Measurements from ENCODE around the gene NPTN. TPM values are rescaled to one million over a fixed set of nuclear protein-coding genes. Genes with fewer than 3 reads are reported as not detected.

Gene NPTN
- total RNA-seq, 1 experiment from 2014 or later: 71.0 TPM

- BruUV-seq (replicated peaks): no TSS peak
- H3K4me1 Mint-ChIP-seq (ENCODE audit: insufficient read depth, unreplicated experiment): peaks cover 7% of the 10 kb centered on the region
- H3K9me3 Mint-ChIP-seq (ENCODE audit: unreplicated experiment): no peaks in the 10 kb centered on the region
- POLR2A ChIA-PET: interaction anchor here (1.1 to 15.9 kb wide), 3 partner anchors 13 to 36 kb away, joined by 3 to 270 read pairs (median 17); partner anchors contain the start of gene NPTN
- H3K36me3 Mint-ChIP-seq (ENCODE audit: insufficient read depth, unreplicated experiment): peaks cover 7% of the 10 kb centered on the region
- TF ChIP-seq, protein P1, sequence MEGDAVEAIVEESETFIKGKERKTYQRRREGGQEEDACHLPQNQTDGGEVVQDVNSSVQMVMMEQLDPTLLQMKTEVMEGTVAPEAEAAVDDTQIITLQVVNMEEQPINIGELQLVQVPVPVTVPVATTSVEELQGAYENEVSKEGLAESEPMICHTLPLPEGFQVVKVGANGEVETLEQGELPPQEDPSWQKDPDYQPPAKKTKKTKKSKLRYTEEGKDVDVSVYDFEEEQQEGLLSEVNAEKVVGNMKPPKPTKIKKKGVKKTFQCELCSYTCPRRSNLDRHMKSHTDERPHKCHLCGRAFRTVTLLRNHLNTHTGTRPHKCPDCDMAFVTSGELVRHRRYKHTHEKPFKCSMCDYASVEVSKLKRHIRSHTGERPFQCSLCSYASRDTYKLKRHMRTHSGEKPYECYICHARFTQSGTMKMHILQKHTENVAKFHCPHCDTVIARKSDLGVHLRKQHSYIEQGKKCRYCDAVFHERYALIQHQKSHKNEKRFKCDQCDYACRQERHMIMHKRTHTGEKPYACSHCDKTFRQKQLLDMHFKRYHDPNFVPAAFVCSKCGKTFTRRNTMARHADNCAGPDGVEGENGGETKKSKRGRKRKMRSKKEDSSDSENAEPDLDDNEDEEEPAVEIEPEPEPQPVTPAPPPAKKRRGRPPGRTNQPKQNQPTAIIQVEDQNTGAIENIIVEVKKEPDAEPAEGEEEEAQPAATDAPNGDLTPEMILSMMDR (IDR thresholded peaks at IDR 0.05; ENCODE audit: unreplicated experiment): no peak
- H3K27ac Mint-ChIP-seq (ENCODE audit: low read depth, unreplicated experiment): no peak overlapping the region
- no peaks in the 10 kb centered on the region for H3K27me3 Mint-ChIP-seq (ENCODE audit: insufficient read depth, unreplicated experiment)
- DNase-seq (ENCODE audit: unreplicated experiment): no peak
- no peak overlapping the region for H3K4me3 Mint-ChIP-seq (ENCODE audit: unreplicated experiment)
- intact Hi-C loops (cut with micrococcal nuclease): no loop called here
- CTCF ChIA-PET: interaction anchor here (0.6 to 1.4 kb wide), 4 partner anchors 10 to 95 kb away, joined by 3 to 5 read pairs (median 4); no protein-coding TSS in a partner anchor
Observed at GRCh38 chr15:73604477-73604876, 28.7 kb downstream of the NPTN start.

GRCh38 chr15:73602992-73603391, 30.2 kb downstream of the NPTN start:
- Mint-ChIP-seq H3K4me3 (ENCODE audit: unreplicated experiment) (no peak overlapping the region), H3K36me3 (ENCODE audit: insufficient read depth, unreplicated experiment) (peaks cover 12% of the 10 kb centered on the region), H3K27ac (ENCODE audit: low read depth, unreplicated experiment) (no peak overlapping the region), H3K27me3 (ENCODE audit: insufficient read depth, unreplicated experiment) (no peaks in the 10 kb centered on the region), H3K9me3 (ENCODE audit: unreplicated experiment) (no peaks in the 10 kb centered on the region), H3K4me1 (ENCODE audit: insufficient read depth, unreplicated experiment) (no peaks in the 10 kb centered on the region)
- POLR2A ChIA-PET: interaction anchor here (0.6 to 15.9 kb wide), 6 partner anchors 12 to 42 kb away, joined by 3 to 270 read pairs (median 8); partner anchors contain the start of gene NPTN
- no TSS peak for BruUV-seq (replicated peaks)
- CTCF ChIA-PET: interaction anchor here (1.0 to 3.8 kb wide), 2 partner anchors 32 to 82 kb away, joined by 3 to 32 read pairs; partner anchors contain the start of gene NPTN
- intact Hi-C loops (cut with micrococcal nuclease): no loop called here
- no peak for DNase-seq (ENCODE audit: unreplicated experiment)
- TF ChIP-seq, protein P1 (IDR thresholded peaks at IDR 0.05; ENCODE audit: unreplicated experiment): no peak

- Mint-ChIP-seq H3K27me3 (ENCODE audit: insufficient read depth, unreplicated experiment) (no peaks in the 10 kb centered on the region), H3K36me3 (ENCODE audit: insufficient read depth, unreplicated experiment) (peaks cover 12% of the 10 kb centered on the region), H3K4me3 (ENCODE audit: unreplicated experiment) (no peak overlapping the region), H3K27ac (ENCODE audit: low read depth, unreplicated experiment) (no peak overlapping the region), H3K4me1 (ENCODE audit: insufficient read depth, unreplicated experiment) (no peaks in the 10 kb centered on the region), H3K9me3 (ENCODE audit: unreplicated experiment) (no peaks in the 10 kb centered on the region)
- CTCF ChIA-PET: interaction anchor here (1.0 to 3.8 kb wide), 2 partner anchors 33 to 82 kb away, joined by 3 to 32 read pairs; partner anchors contain the start of gene NPTN
- intact Hi-C loops (cut with micrococcal nuclease): no loop called here
- POLR2A ChIA-PET: interaction anchor here (0.6 to 15.9 kb wide), 6 partner anchors 13 to 41 kb away, joined by 3 to 270 read pairs (median 10); partner anchors contain the start of gene NPTN
- no peak for DNase-seq (ENCODE audit: unreplicated experiment)
- BruUV-seq (replicated peaks): no TSS peak
- TF ChIP-seq, protein P1 (IDR thresholded peaks at IDR 0.05; ENCODE audit: unreplicated experiment): no peak
Observed at GRCh38 chr15:73602446-73602843, 30.7 kb downstream of the NPTN start.

GRCh38 chr15:73601451-73602445, 31.4 kb downstream of the NPTN start:
- no peak overlapping the region for H3K4me3 Mint-ChIP-seq (ENCODE audit: unreplicated experiment)
- no TSS peak for BruUV-seq (replicated peaks)
- CTCF ChIA-PET: interaction anchor here (0.9 to 3.8 kb wide), 3 partner anchors 21 to 83 kb away, joined by 3 to 32 read pairs (median 3); partner anchors contain the start of gene NPTN
- no peaks in the 10 kb centered on the region for H3K9me3 Mint-ChIP-seq (ENCODE audit: unreplicated experiment)
- H3K27me3 Mint-ChIP-seq (ENCODE audit: insufficient read depth, unreplicated experiment): no peaks in the 10 kb centered on the region
- intact Hi-C loops (cut with micrococcal nuclease): no loop called here
- DNase-seq (ENCODE audit: unreplicated experiment): peak; percentile 60
- POLR2A ChIA-PET: interaction anchor here (0.7 to 15.9 kb wide), 12 partner anchors 11 to 84 kb away, joined by 3 to 270 read pairs (median 5); partner anchors contain the start of gene NPTN
- H3K27ac Mint-ChIP-seq (ENCODE audit: low read depth, unreplicated experiment): no peak overlapping the region
- H3K4me1 Mint-ChIP-seq (ENCODE audit: insufficient read depth, unreplicated experiment): no peaks in the 10 kb centered on the region
- TF ChIP-seq, protein P1 (IDR thresholded peaks at IDR 0.05; ENCODE audit: unreplicated experiment): no peak
- H3K36me3 Mint-ChIP-seq (ENCODE audit: insufficient read depth, unreplicated experiment): peaks cover 18% of the 10 kb centered on the region

All from MCF 10A (cell line).